GM12892 (cell line): ENCODE data around the gene PAX5.

Experiments used
- POLR2A ChIP-seq: IDR thresholded peaks from 2 replicates; pipeline ENCODE4 v1.6.1; 2011; ENCODE audit warnings: low read depth, low read length, control low read depth
- POLR2AphosphoS5 ChIP-seq: IDR thresholded peaks from 2 replicates; pipeline ENCODE4 v1.6.1; 2011; ENCODE audit warnings: low read depth, low read length, control low read depth
- TAF1 ChIP-seq: IDR thresholded peaks from 2 replicates; pipeline ENCODE4 v1.6.1; 2011; ENCODE audit warnings: low read depth, mild to moderate bottlenecking, control low read depth, low read length, borderline replicate concordance

DNA sequence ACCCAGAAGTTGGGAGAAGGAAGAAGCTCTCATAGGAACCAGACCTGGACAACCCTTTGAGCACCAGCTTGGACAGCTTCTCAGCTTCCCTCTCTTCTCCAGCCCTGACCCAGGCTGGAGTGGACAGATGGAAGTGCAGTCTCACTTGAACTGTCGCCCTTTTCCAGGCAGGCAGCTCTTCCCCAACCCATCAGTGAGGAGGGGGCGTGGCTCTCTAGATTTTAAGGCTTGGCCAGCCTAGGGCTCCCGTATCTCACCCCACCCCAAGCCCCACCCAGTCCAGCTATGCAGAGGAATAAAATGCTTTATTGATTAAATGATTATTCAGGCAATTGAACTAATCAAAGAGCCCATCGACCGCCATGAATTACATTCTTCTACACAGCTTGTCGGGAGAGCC lies 2.2 kb downstream of the PAX5 start:
- no peak for TF ChIP-seq POLR2A
- no peak for TF ChIP-seq POLR2AphosphoS5
- no peak for TF ChIP-seq TAF1
